CD4-positive, alpha-beta T cell treated with Interleukin-21 for 1 hour (primary cell): ENCODE data around the gene PCDHA2.
"Not testable (repeated sequence)": the region's sequence is repeated elsewhere in the genome, so short reads cannot be mapped to it uniquely, and the experiment has no call there.

Experiments
- DNase-seq: peaks from one replicate; pipeline ENCODE4 v3.0.0-alpha.2; 2020

Gene PCDHA2

GRCh38 chr5:140821375-140822280, 27.0 kb downstream of the PCDHA2 start, which contains the start of gene PCDHA5:
Gene PCDHA5 (plus strand): TSS chr5:140821613.
- DNase-seq, result no peak

- DNase-seq, result no peak
Measured at GRCh38 chr5:140822281-140822629, 27.6 kb downstream of the PCDHA2 start.

- DNase-seq, result not testable (repeated sequence)
Measured at GRCh38 chr5:140822969-140823368, 28.3 kb downstream of the PCDHA2 start.

- DNase-seq, result no peak
Measured at GRCh38 chr5:140823475-140823874, 28.8 kb downstream of the PCDHA2 start.

GRCh38 chr5:140827704-140828361, 33.2 kb downstream of the PCDHA2 start, which contains the start of gene PCDHA6:
Gene PCDHA6 (plus strand): TSS chr5:140827960. CDS start chr5:140828092, 132 bp downstream.
- no peak for DNase-seq

- DNase-seq, result no peak
Measured at GRCh38 chr5:140828362-140828737, 33.7 kb downstream of the PCDHA2 start.

GRCh38 chr5:140829511-140830501, 35.2 kb downstream of the PCDHA2 start:
- not testable (repeated sequence) for DNase-seq

GRCh38 chr5:140833993-140834392, 39.3 kb downstream of the PCDHA2 start, which contains the start of gene PCDHA7:
Gene PCDHA7 (plus strand): TSS chr5:140834269. CDS start chr5:140834384, 115 bp downstream.
- DNase-seq, result no peak

GRCh38 chr5:140834439-140835008, 39.9 kb downstream of the PCDHA2 start:
- DNase-seq, result not testable (repeated sequence)

GRCh38 chr5:140835622-140836510, 41.2 kb downstream of the PCDHA2 start:
- no peak for DNase-seq

- peak; percentile 7 for DNase-seq
Measured at GRCh38 chr5:140840978-140841962, 46.6 kb downstream of the PCDHA2 start, which contains the start of gene PCDHA8. Gene PCDHA8 (plus strand): TSS chr5:140841187. CDS start chr5:140841322, 135 bp downstream.

GRCh38 chr5:140842798-140843733, 48.4 kb downstream of the PCDHA2 start:
- no peak for DNase-seq
